Calu3 (cell line): ENCODE data around the gene SIGLEC1. TPM values are rescaled to one million over a fixed set of nuclear protein-coding genes. Genes with fewer than 3 reads are reported as not detected.

Experiments
- BruUV-seq: library from RNA; stranded (reverse); fragments of 400-500 nt; replicated peaks from 2 replicates; lab custom pipeline; 2021; lab: Mats Ljungman, UMichigan
- CTCF ChIA-PET: fragments of 300-600 bp; sonication (Branson Sonifier 250); formaldehyde crosslinking; loops from one replicate; lab custom pipeline; 2022; ENCODE audit warnings: antibody characterized with exemption; lab: Charles Lee
- DNase-seq: peaks from one replicate; pipeline ENCODE4 v3.0.0; 2022
- H3K27ac Mint-ChIP-seq: one replicate; pipeline ENCODE4 v1.8.0; 2022; ENCODE audit warnings: mixed read lengths; ENCODE audit not compliant: unreplicated experiment
- H3K27me3 Mint-ChIP-seq: one replicate; pipeline ENCODE4 v1.8.0; 2022; ENCODE audit warnings: mixed read lengths; ENCODE audit not compliant: unreplicated experiment
- H3K36me3 Mint-ChIP-seq: one replicate; pipeline ENCODE4 v1.8.0; 2022; ENCODE audit warnings: mild to moderate bottlenecking, moderate library complexity, mixed read lengths; ENCODE audit not compliant: insufficient read depth, unreplicated experiment
- H3K4me1 Mint-ChIP-seq: one replicate; pipeline ENCODE4 v1.8.0; 2022; ENCODE audit warnings: mild to moderate bottlenecking, low read depth, mixed read lengths; ENCODE audit not compliant: unreplicated experiment
- H3K4me3 Mint-ChIP-seq: one replicate; pipeline ENCODE4 v1.8.0; 2022; ENCODE audit warnings: mild to moderate bottlenecking, low read depth, moderate library complexity, mixed read lengths; ENCODE audit not compliant: unreplicated experiment
- H3K9me3 Mint-ChIP-seq: one replicate; pipeline ENCODE4 v1.8.0; 2022; ENCODE audit warnings: low read depth, mixed read lengths; ENCODE audit not compliant: unreplicated experiment
- intact Hi-C: fragments of 100-400 bp; cut with micrococcal nuclease; formaldehyde crosslinking; loops from one replicate; pipeline ENCODE4 v1.10.0; 2022; ENCODE audit not compliant: unreplicated experiment
- total RNA-seq: library from RNA; stranded (reverse); gene quantifications from 2 replicates; pipeline ENCODE4 v1.2.3, GENCODE V29; 2022
- TF ChIP-seq, protein P1 (sequence below): fragments of 200-600 bp; IDR thresholded peaks from one replicate; pipeline ENCODE4 v1.8.0; 2022; ENCODE audit warnings: antibody characterized with exemption; ENCODE audit not compliant: unreplicated experiment

The SIGLEC1 gene
- total RNA-seq, 1 experiment from 2014 or later = not detected

DNA sequence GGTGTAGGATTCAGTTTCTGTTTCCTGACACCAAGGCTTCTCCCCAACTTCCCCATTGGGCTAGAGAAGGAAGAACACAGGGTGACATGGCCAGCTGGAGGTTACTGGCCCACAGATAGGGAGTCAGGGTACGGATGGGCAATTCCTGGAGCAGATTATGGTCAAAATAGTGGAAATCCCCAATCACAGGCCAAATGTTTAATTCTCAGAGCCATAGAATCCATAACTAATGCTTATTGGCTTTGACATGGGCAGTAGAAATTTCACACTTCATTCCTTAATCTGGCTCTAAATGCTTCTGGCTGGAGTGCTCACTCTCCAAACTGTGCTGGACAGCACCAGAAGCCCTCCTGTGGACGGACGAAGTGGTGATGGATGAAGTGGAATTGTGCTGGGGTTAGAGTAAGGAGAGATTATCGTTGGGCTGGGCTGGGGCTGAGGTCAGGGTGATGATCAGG lies 887 bp downstream of the SIGLEC1 start:
- Mint-ChIP-seq H3K9me3 (no peaks in the 10 kb centered on the region), H3K4me3 (no peak overlapping the region), H3K36me3 (peaks cover 3% of the 10 kb centered on the region), H3K27ac (no peak overlapping the region), H3K27me3 (peaks cover 28% of the 10 kb centered on the region), H3K4me1 (no peaks in the 10 kb centered on the region)
- CTCF ChIA-PET = interaction anchor here (0.7 to 1.7 kb wide), 8 partner anchors 8 to 658 kb away, joined by 3 to 9 read pairs (median 4); no protein-coding TSS in a partner anchor
- intact Hi-C loops = no loop called here
- DNase-seq = no peak
- TF ChIP-seq, protein P1, sequence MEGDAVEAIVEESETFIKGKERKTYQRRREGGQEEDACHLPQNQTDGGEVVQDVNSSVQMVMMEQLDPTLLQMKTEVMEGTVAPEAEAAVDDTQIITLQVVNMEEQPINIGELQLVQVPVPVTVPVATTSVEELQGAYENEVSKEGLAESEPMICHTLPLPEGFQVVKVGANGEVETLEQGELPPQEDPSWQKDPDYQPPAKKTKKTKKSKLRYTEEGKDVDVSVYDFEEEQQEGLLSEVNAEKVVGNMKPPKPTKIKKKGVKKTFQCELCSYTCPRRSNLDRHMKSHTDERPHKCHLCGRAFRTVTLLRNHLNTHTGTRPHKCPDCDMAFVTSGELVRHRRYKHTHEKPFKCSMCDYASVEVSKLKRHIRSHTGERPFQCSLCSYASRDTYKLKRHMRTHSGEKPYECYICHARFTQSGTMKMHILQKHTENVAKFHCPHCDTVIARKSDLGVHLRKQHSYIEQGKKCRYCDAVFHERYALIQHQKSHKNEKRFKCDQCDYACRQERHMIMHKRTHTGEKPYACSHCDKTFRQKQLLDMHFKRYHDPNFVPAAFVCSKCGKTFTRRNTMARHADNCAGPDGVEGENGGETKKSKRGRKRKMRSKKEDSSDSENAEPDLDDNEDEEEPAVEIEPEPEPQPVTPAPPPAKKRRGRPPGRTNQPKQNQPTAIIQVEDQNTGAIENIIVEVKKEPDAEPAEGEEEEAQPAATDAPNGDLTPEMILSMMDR = no peak
- BruUV-seq = no TSS peak

DNA sequence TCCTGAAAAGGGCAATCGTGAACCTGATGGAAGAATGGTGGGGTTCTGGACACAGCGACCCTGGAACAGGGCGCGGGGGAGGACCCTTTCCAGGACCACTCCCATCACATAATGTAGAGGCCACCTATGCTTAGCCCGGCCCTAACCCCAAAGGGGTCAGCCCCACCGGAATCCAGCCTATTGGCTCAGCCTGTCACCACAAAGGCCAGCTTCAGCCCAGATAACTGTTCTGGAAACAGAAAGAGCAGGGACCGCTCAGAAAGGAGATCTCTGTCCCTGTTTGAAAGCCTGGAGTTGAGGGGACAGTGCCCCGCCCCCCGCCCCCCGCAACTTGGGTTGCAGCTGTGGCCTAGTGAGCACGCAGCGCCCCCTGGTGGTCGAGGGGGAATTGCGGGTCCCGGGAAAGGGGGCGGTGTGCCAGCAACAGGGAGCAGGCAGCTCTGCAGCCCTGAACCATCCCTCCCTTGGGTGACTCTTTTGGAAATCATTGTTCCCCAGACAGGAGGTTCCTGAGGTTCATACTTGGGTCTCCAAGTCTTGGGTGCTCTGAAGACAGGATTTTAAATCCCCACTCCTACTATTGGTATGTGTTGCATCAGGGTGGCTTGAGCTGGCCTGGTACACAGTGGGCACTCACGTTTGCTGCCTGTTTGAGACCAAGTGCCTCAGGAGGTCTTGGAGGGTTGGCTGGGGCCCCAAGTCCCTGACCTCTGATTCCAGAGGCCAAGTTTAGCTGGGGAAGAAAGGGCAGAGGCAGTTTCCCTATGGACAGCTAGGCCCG lies 1.5 kb downstream of the SIGLEC1 start:
- Mint-ChIP-seq H3K27me3 (peaks cover 28% of the 10 kb centered on the region), H3K4me1 (no peaks in the 10 kb centered on the region), H3K4me3 (no peak overlapping the region), H3K36me3 (peaks cover 3% of the 10 kb centered on the region), H3K9me3 (no peaks in the 10 kb centered on the region), H3K27ac (no peak overlapping the region)
- peak; percentile 74 for DNase-seq
- TF ChIP-seq, protein P1 = peak; percentile 86
- CTCF ChIA-PET = interaction anchor here (0.5 to 1.7 kb wide), 10 partner anchors 9 to 657 kb away, joined by 3 to 9 read pairs (median 4); no protein-coding TSS in a partner anchor
- no TSS peak for BruUV-seq
- intact Hi-C loops = no loop called here

DNA sequence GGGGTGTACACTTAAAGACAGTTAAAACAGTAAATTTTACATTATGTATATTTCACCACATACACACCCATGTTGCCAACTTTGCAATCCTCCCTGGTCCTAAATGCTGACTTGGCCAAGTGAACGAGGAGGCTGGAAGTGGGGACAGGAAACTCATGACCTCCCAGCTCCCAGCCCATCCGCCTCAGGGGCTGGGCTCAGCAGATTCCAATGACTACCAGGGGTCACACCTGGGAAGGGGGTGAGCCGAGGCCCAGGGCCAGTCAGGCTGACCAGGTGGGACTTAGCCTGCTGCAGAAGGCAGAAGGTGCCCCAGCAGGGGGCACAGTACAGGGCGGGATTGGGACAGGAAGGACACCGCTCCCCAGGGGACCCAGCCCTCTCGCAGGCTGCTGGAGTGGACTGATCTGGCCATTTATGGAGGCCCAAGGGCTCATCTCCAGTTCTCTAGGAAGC lies 2.4 kb downstream of the SIGLEC1 start:
- no peak for DNase-seq
- CTCF ChIA-PET = interaction anchor here (0.5 to 1.7 kb wide), 5 partner anchors 11 to 619 kb away, joined by 3 to 9 read pairs (median 5); no protein-coding TSS in a partner anchor
- H3K4me1 Mint-ChIP-seq = no peaks in the 10 kb centered on the region
- no peak overlapping the region for H3K27ac Mint-ChIP-seq
- intact Hi-C loops = no loop called here
- TF ChIP-seq, protein P1 = no peak
- BruUV-seq = no TSS peak
- no peak overlapping the region for H3K4me3 Mint-ChIP-seq
- H3K9me3 Mint-ChIP-seq = no peaks in the 10 kb centered on the region
- H3K36me3 Mint-ChIP-seq = peaks cover 3% of the 10 kb centered on the region
- peaks cover 28% of the 10 kb centered on the region for H3K27me3 Mint-ChIP-seq

DNA sequence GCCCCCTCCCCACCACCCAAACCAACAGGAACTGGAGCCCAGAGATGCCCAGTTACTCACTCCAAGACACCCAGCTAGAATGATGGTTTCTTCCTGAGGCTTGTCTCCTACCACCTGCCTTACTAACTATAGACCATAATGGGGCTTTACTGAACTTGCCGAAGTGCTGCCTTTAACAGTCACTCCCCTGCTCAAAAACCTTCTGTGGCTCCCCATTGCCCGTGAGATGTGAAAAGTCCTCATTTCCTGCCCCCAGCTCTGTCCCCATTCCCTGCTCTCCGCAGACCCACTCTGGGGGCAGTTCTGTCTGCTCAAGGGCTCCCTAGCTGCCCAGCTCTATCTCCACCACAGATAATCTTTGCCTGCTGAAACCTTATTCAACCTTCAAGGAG lies 4.9 kb downstream of the SIGLEC1 start:
- H3K27me3 Mint-ChIP-seq = peaks cover 47% of the 10 kb centered on the region
- no peaks in the 10 kb centered on the region for H3K9me3 Mint-ChIP-seq
- no peak for DNase-seq
- no peaks in the 10 kb centered on the region for H3K4me1 Mint-ChIP-seq
- intact Hi-C loops = no loop called here
- H3K36me3 Mint-ChIP-seq = peaks cover 3% of the 10 kb centered on the region
- H3K4me3 Mint-ChIP-seq = no peak overlapping the region
- no peak overlapping the region for H3K27ac Mint-ChIP-seq
- TF ChIP-seq, protein P1 = no peak
- CTCF ChIA-PET = interaction anchor here (1.4 kb wide), 1 partner anchor 31 kb away, joined by 3 read pairs; no protein-coding TSS in a partner anchor
- BruUV-seq = no TSS peak
